GM21825 (cell line): Measurements from ENCODE around the gene HAPLN3.

Experiments used
- ATAC-seq: cut with Tn5 transposase; IDR thresholded peaks from one replicate; pipeline ENCODE4 v1.9.1; 2021; ENCODE audit warnings: mild to moderate bottlenecking, moderate library complexity; ENCODE audit not compliant: unreplicated experiment

HAPLN3 gene

DNA sequence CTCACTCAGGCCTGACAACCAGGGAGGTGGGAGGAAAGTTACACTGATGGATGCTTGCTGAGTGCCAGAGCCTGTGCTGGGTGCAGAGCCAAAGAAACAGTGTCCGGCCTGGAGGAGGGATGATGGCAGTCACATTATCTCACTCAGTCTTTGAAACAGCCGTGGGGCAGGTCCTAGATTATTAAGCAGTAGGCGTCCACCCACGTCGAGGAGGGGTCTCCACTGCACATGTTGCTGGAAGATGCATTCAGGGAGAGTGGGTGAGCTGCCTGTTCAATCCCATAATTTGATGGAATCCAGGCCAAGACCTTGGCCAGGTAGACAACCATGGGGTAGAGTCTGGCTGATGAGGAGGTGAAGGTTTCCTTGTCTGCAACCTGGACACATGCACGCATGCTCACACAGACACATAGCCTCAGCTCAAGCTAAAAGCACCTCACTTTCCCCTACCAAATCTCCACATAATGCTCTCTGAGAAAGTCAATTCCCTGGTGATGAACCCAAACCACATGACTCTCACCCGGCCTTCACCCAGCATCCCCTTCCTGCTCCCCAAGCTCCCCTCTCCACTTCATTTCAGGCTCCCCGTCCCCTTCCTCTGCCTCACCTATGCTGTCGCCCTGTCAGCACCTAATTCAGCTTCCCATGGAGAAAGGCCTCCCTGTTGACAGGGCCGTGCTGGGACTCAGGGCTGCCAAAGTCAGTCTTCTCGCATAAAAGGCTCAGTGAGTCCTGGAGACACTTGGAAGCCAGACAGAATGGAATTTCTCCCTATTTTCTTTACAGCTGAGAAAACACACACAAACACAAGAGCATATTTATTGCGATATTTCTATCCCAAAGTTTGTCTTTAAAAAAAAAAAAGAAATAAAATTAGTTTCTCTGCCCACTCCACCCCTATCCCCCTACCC, 62.3 kb downstream of the HAPLN3 start:
- ATAC-seq: no peak

DNA sequence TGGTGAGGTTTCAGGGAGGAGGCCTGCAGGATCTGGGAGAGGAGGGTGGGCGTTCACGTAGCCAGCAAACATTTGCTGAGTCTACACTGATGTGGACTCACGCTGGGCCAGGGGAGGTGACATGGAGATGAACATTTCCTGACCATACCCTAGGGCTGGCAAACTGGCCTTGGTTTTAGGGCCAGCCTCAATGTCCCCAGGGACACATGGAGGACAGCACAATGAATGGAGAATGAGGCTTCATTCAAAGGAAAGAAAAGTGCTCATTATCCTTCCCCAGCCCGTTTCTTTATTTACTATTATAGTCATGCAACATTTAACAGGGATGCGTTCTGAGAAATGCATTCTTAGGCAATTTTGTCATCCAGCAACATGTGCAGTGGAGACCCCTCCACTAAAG, 65.3 kb downstream of the HAPLN3 start:
- ATAC-seq: no peak

DNA sequence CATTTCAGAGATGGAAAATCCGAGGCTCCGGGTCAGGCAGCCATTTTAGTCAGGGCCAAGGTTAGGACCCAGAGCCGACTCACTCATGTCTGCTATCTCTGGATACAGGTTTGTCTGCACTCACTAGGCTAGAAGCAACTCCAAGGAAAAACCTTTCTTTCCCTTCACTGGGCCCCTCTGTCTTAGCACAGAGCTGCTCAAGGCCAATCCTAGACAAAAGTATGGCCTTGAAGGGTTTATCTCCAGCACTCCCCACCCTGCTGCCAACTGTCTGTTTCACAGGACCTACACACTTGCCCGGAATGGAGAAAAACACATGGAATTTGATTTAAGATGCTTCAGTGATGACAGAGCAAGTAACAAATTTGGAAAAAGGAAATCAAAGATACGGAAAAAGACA, 66.6 kb downstream of the HAPLN3 start:
- no peak for ATAC-seq
